H1 (cell line): ENCODE measurements around the gene CADM2. TPM values are rescaled to one million over a fixed set of nuclear protein-coding genes. Genes with fewer than 3 reads are reported as not detected.

ENCODE experiments used
- CBX8 ChIP-seq: fragments of 300-800, 300-1000 bp; sonication (generic); IDR thresholded peaks from 2 replicates; pipeline ENCODE4 v1.7.1; 2016; ENCODE audit warnings: low read depth, low read length, borderline replicate concordance
- CHD1 ChIP-seq: IDR thresholded peaks from 2 replicates; pipeline ENCODE4 v1.6.1; 2012; ENCODE audit warnings: low read depth, low read length, improper control_type of control experiment
- NRF1 ChIP-seq: IDR thresholded peaks from 2 replicates; pipeline ENCODE4 v1.6.1; 2011; ENCODE audit warnings: mild to moderate bottlenecking, low read depth, low read length, improper control_type of control experiment
- SP2 ChIP-seq: IDR thresholded peaks from 2 replicates; pipeline ENCODE4 v1.6.1; 2012; ENCODE audit warnings: mild to moderate bottlenecking, low read length, inconsistent platforms
- polyA plus RNA-seq, 7 experiments: library from polyadenylated mRNA; depleted of rRNA in 3 of 7; stranded (reverse) in 5 of 7; unstranded in 2 of 7; fragments of >200 nt in 5 of 7; fragments of 200-250 nt in 2 of 7; gene quantifications; 1 replicate in 5 of 7; 2 replicates in 1 of 7; 4 replicates in 1 of 7; pipeline versions ENCODE4 v1.2.1 to v1.2.3, GENCODE V29; 2011 to 2013; ENCODE audit warnings: missing spikeins in 2 of 7, mixed read lengths in 2 of 7
- total RNA-seq: library from RNA; stranded (reverse); fragmentation: NEBNext Ultra II Directional; extraction: Animal tissue kit (Norgen Biotek cat#: 25700); gene quantifications from 2 replicates; pipeline ENCODE4 v1.2.1, GENCODE V29; 2021

Gene CADM2
- total and polyA plus RNA-seq, 2 of the 8 experiments (the other 6 are each of a cell fraction or from before 2014, with no cell fraction given), result 14.9 to 20.9 TPM

GRCh38 chr3:85312331-85312730 lies 353.5 kb downstream of the CADM2 start (continued):
- no peak for TF ChIP-seq CBX8
- no peak for TF ChIP-seq NRF1
- no peak for TF ChIP-seq SP2
- TF ChIP-seq CHD1, result no peak
